SK-N-SH (cell line): ENCODE data around the gene AMT. TPM values are rescaled to one million over a fixed set of nuclear protein-coding genes. Genes with fewer than 3 reads are reported as not detected.

Experiments used
- CTCF ChIA-PET: fragments of 300-600, 350-600 bp; formaldehyde crosslinking; extraction: SDS; loops from one replicate; lab custom pipeline; 2021; lab: Yijun Ruan, JAX
- POLR2A ChIA-PET: fragments of 350-600 bp; sonication (Branson Sonifier 250); formaldehyde crosslinking; extraction: SDS; loops from one replicate; lab custom pipeline; 2020; ENCODE audit warnings: antibody characterized with exemption, inconsistent platforms; lab: Yijun Ruan, JAX
- DNase-seq: peaks from one replicate; pipeline ENCODE4 v3.0.0; 2012
- H2AFZ ChIP-seq: fragments of 200-600 bp; sonication (generic); 2 replicates; pipeline ENCODE4 v1.8.1; 2016; ENCODE audit warnings: antibody characterized with exemption, mild to moderate bottlenecking, low read depth
- H3F3A ChIP-seq: fragments of 200-600 bp; sonication (generic); replicated peaks from 2 replicates; pipeline ENCODE3; 2016; ENCODE audit warnings: antibody characterized with exemption, mild to moderate bottlenecking; ENCODE audit not compliant: insufficient read depth
- H3K27ac ChIP-seq, 2 experiments: fragments of 200-500 bp in 1 of 2; fragments of 200-600 bp in 1 of 2; sonication (Bioruptor generic) in 1 of 2; sonication (generic), shearing (Covaris generic) in 1 of 2; 2 replicates each; pipeline versions ENCODE4 v1.5.1 to v1.6.1; 2014 to 2016; ENCODE audit warnings: low read depth in 2 of 2, inconsistent platforms in 1 of 2, low read length in 1 of 2, mild to moderate bottlenecking in 1 of 2, mixed read lengths in 1 of 2
- H3K27me3 ChIP-seq: fragments of 200-600 bp; sonication (generic), shearing (Covaris generic); 2 replicates; pipeline ENCODE4 v1.6.1; 2016; ENCODE audit warnings: mixed run types; ENCODE audit not compliant: insufficient read depth
- H3K36me3 ChIP-seq, 2 experiments: fragments of 200-500 bp in 1 of 2; fragments of 200-600 bp in 1 of 2; sonication (Bioruptor generic) in 1 of 2; sonication (generic) in 1 of 2; replicated peaks in 1 of 2; 2 replicates each; pipeline versions ENCODE3 to v1.5.1; 2014 to 2016; ENCODE audit warnings: low read length in 1 of 2, mild to moderate bottlenecking in 1 of 2; ENCODE audit not compliant: insufficient read depth in 2 of 2, control insufficient read depth in 1 of 2
- H3K4me1 ChIP-seq, 2 experiments: fragments of 200-500 bp in 1 of 2; fragments of 200-600 bp in 1 of 2; sonication (Bioruptor generic) in 1 of 2; sonication (generic), shearing (Covaris generic) in 1 of 2; 2 replicates each; pipeline versions ENCODE4 v1.5.1 to v1.6.1; 2014 to 2016; ENCODE audit warnings: low read depth in 1 of 2, low read length in 1 of 2, mixed run types in 1 of 2; ENCODE audit not compliant: insufficient read depth in 2 of 2, control insufficient read depth in 1 of 2
- H3K4me2 ChIP-seq: fragments of 200-600 bp; sonication (generic), shearing (Covaris generic); 2 replicates; pipeline ENCODE4 v1.6.1; 2017; ENCODE audit warnings: mixed run types
- H3K4me3 ChIP-seq, 2 experiments: fragments of 200-500 bp in 1 of 2; fragments of 200-600 bp in 1 of 2; sonication (Bioruptor generic) in 1 of 2; sonication (generic), shearing (Covaris generic) in 1 of 2; 2 replicates each; pipeline versions ENCODE4 v1.5.1 to v1.8.1; 2014 to 2016; ENCODE audit warnings: low read depth in 2 of 2, inconsistent platforms in 1 of 2, low read length in 1 of 2, mild to moderate bottlenecking in 1 of 2, mixed read lengths in 1 of 2, moderate library complexity in 1 of 2
- H3K79me2 ChIP-seq: fragments of 200-600 bp; sonication (generic); 2 replicates; pipeline ENCODE4 v1.8.1; 2017; ENCODE audit warnings: mild to moderate bottlenecking; ENCODE audit not compliant: insufficient read depth
- H3K9ac ChIP-seq: fragments of 200-600 bp; sonication (generic); 2 replicates; pipeline ENCODE4 v1.6.1; 2017; ENCODE audit warnings: mixed run types
- H3K9me2 ChIP-seq: fragments of 200-600 bp; sonication (generic); 2 replicates; pipeline ENCODE4 v1.6.1; 2017; ENCODE audit warnings: mixed run types
- H3K9me3 ChIP-seq: fragments of 200-600 bp; sonication (generic); 2 replicates; pipeline ENCODE4 v1.6.1; 2017; ENCODE audit warnings: mixed run types, mild to moderate bottlenecking, moderate library complexity
- H4K20me1 ChIP-seq: fragments of 200-600 bp; sonication (generic); 2 replicates; pipeline ENCODE4 v1.6.1; 2017; ENCODE audit warnings: mild to moderate bottlenecking, mixed run types; ENCODE audit not compliant: insufficient read depth
- CHD2 ChIP-seq: fragments of 150-350 bp; IDR thresholded peaks from 2 replicates; pipeline ENCODE4 v1.6.1; 2018; ENCODE audit warnings: low read length; ENCODE audit not compliant: partially characterized antibody
- FOXM1 ChIP-seq: IDR thresholded peaks from 2 replicates; pipeline ENCODE4 v1.4.0; 2012; ENCODE audit warnings: low read depth, mild to moderate bottlenecking
- GATA2 ChIP-seq: sonication (generic); formaldehyde crosslinking; IDR thresholded peaks from 2 replicates; pipeline ENCODE4 v1.5.0; 2020; ENCODE audit warnings: mild to moderate bottlenecking, missing genetic modification reagents
- MAX ChIP-seq: IDR thresholded peaks from 2 replicates; pipeline ENCODE4 v1.4.0; 2012; ENCODE audit warnings: low read depth
- MXI1 ChIP-seq: IDR thresholded peaks from 2 replicates; pipeline ENCODE4 v1.6.1; 2012; ENCODE audit warnings: mild to moderate bottlenecking, low read depth, low read length, improper control_type of control experiment
- RAD21 ChIP-seq: IDR thresholded peaks from 2 replicates; pipeline ENCODE4 v1.6.1; 2012; ENCODE audit warnings: mild to moderate bottlenecking, low read length
- SIN3A ChIP-seq: IDR thresholded peaks from 2 replicates; pipeline ENCODE4 v1.6.1; 2012; ENCODE audit warnings: low read depth, mild to moderate bottlenecking, low read length, moderate library complexity, borderline replicate concordance
- WGBS: methylation state at CpG from one replicate; pipeline ENCODE4 v1.1.6; 2017; ENCODE audit warnings: low lambda C conversion rate; 5-methylcytosine and 5-hydroxymethylcytosine counted together
- polyA plus RNA-seq, 3 experiments: library from polyadenylated mRNA; depleted of rRNA; stranded (reverse); fragments of >200 nt; gene quantifications; 2 replicates each; pipeline ENCODE4 v1.2.3, GENCODE V29; 2012
- small RNA-seq, 7 experiments: library from RNA; depleted of rRNA; stranded (forward); fragments of <200 nt; gene quantifications; one replicate each; pipeline ENCODE3, GENCODE V24; 2012

AMT gene
- polyA plus RNA-seq, 1 of the 3 experiments (the other 2 are of a cell fraction): 17.6 TPM

- no peak overlapping the region for H2AFZ ChIP-seq
- H3K27me3 ChIP-seq: no peaks in the 10 kb centered on the region
- POLR2A ChIA-PET: interaction anchor here (1.1 kb wide), 1 partner anchor 12 kb away, joined by 4 read pairs; no protein-coding TSS in a partner anchor
- H3K4me3 ChIP-seq: no peak overlapping the region
- TF ChIP-seq FOXM1 (no peak), MAX (no peak), MXI1 (no peak), SIN3A (no peak), GATA2 (no peak), CHD2 (no peak), RAD21 (no peak)
- TF ChIP-seq, all 33 proteins: peak for 0
- H3K9me3 ChIP-seq: no peaks in the 10 kb centered on the region
- peaks cover 4% of the 10 kb centered on the region for H3F3A ChIP-seq
- H3K27ac ChIP-seq: no peak overlapping the region
- no peak overlapping the region for H3K4me2 ChIP-seq
- H4K20me1 ChIP-seq: peaks cover 71% of the 10 kb centered on the region
- WGBS: 85% methylated on average over 6 of the region's 6 CpGs
- H3K9ac ChIP-seq: no peak overlapping the region
- peaks cover 26 to 67% of the 10 kb centered on the region in 2 experiments for H3K36me3 ChIP-seq
- CTCF ChIA-PET: no interaction called here
- H3K9me2 ChIP-seq: no peaks in the 10 kb centered on the region
- peaks cover 100% of the 10 kb centered on the region for H3K79me2 ChIP-seq
- no peak for DNase-seq
- H3K4me1 ChIP-seq: no peaks in the 10 kb centered on the region
Measured at GRCh38 chr3:49370585-49371290, 51.5 kb downstream of the AMT start.

Small RNA genes within 50 kb of the gene (small RNA-seq; reads per million reads assigned to genes)
- gene RNA5SP130: 0 reads per million in 7 experiments

Other genes starting within 250 kb of the AMT start
- 4.2 and 5.8 TPM in 2 replicates for gene C3orf62, start 145.2 kb downstream of the AMT start, polyA plus RNA-seq (2012; rRNA removed)
- 33.2 and 45.6 TPM in 2 replicates for gene USP4, start 82.4 kb downstream of the AMT start, polyA plus RNA-seq (2012; rRNA removed)
- 661 and 815 TPM in 2 replicates for gene GPX1, start 64.1 kb downstream of the AMT start, polyA plus RNA-seq (2012; rRNA removed)
- 221 and 312 TPM in 2 replicates for gene RHOA, start 10.5 kb downstream of the AMT start, polyA plus RNA-seq (2012; rRNA removed)
- 42.1 and 57.5 TPM in 2 replicates for gene TCTA, start 10.1 kb downstream of the AMT start, polyA plus RNA-seq (2012; rRNA removed)
- 38.7 and 56.8 TPM in 2 replicates for gene NICN1, start 6.9 kb upstream of the AMT start, polyA plus RNA-seq (2012; rRNA removed)
- 50.2 and 54.4 TPM in 2 replicates for gene DAG1, start 47.8 kb upstream of the AMT start, polyA plus RNA-seq (2012; rRNA removed)
- gene BSN, start 132.0 kb upstream of the AMT start, polyA plus RNA-seq (2012; rRNA removed): 0.07 and 0.08 TPM in 2 replicates